WTC11 (cell line): Measurements from ENCODE around the gene EFEMP2. TPM values are rescaled to one million over a fixed set of nuclear protein-coding genes. Genes with fewer than 3 reads are reported as not detected.
A peak's percentile ranks its signal among the peaks of the same experiment; 100 is the strongest.

Experiments
- ATAC-seq: fragments of 200-7000 bp; cut with Tn5 transposase; 2 replicates; pipeline ENCODE4 v1.10.0; 2021; ENCODE audit warnings: mild to moderate bottlenecking, moderate library complexity
- CTCF ChIA-PET: fragments of 300-600 bp; sonication (Branson Sonifier 250); formaldehyde crosslinking; loops from one replicate; lab custom pipeline; 2021; ENCODE audit warnings: antibody characterized with exemption; lab: Charles Lee
- POLR2A ChIA-PET: fragments of 350-600 bp; sonication (Branson Sonifier 250); formaldehyde crosslinking; loops from one replicate; lab custom pipeline; 2021; ENCODE audit warnings: antibody characterized with exemption; lab: Charles Lee
- DNase-seq: peaks from one replicate; pipeline ENCODE4 v3.0.0; 2021; ENCODE audit warnings: low spot score
- H3K27ac Mint-ChIP-seq: 2 replicates; pipeline ENCODE4 v1.8.0; 2021; ENCODE audit warnings: mixed read lengths
- H3K27me3 Mint-ChIP-seq: 2 replicates; pipeline ENCODE4 v1.8.0; 2021; ENCODE audit warnings: low read depth, mild to moderate bottlenecking, moderate library complexity, mixed read lengths
- H3K36me3 Mint-ChIP-seq: 2 replicates; pipeline ENCODE4 v1.8.0; 2021; ENCODE audit warnings: mixed read lengths
- H3K4me1 Mint-ChIP-seq: 2 replicates; pipeline ENCODE4 v1.8.0; 2022; ENCODE audit warnings: mixed read lengths
- H3K4me3 Mint-ChIP-seq: 2 replicates; pipeline ENCODE4 v1.8.0; 2021; ENCODE audit warnings: mild to moderate bottlenecking, moderate library complexity, mixed read lengths
- H3K9me3 Mint-ChIP-seq: 2 replicates; pipeline ENCODE4 v1.8.0; 2021; ENCODE audit warnings: mixed read lengths
- AFF4 ChIP-seq: sonication (generic); formaldehyde crosslinking; IDR thresholded peaks from 2 replicates; pipeline ENCODE4 v1.8.1; 2023; ENCODE audit warnings: mild to moderate bottlenecking, missing genetic modification reagents, borderline replicate concordance
- AR ChIP-seq: fragments of 250-450 bp; sonication (Bioruptor Pico); IDR thresholded peaks from 2 replicates; pipeline ENCODE4 v1.9.0; 2021; ENCODE audit warnings: mild to moderate bottlenecking
- ARID4B ChIP-seq: sonication (generic); formaldehyde crosslinking; IDR thresholded peaks from 2 replicates; pipeline ENCODE4 v1.8.0; 2023; ENCODE audit warnings: missing genetic modification reagents, mild to moderate bottlenecking, borderline replicate concordance
- CDX4 ChIP-seq: fragments of 250-450 bp; sonication (Bioruptor Pico); IDR thresholded peaks from 2 replicates; pipeline ENCODE4 v1.9.0; 2021; ENCODE audit warnings: moderate library complexity, mild to moderate bottlenecking, inconsistent platforms, borderline replicate concordance
- CREM ChIP-seq: sonication (generic); formaldehyde crosslinking; IDR thresholded peaks from 2 replicates; pipeline ENCODE4 v1.8.1; 2022; ENCODE audit warnings: mild to moderate bottlenecking, missing genetic modification reagents, moderate library complexity
- CTCF ChIP-seq: fragments of 200-600 bp; IDR thresholded peaks from 2 replicates; pipeline ENCODE4 v1.8.0; 2022; ENCODE audit warnings: antibody characterized with exemption
- FOXJ3 ChIP-seq: sonication (generic); formaldehyde crosslinking; IDR thresholded peaks from 2 replicates; pipeline ENCODE4 v1.9.0; 2021; ENCODE audit warnings: missing genetic modification reagents, mild to moderate bottlenecking, borderline replicate concordance
- GTF2I ChIP-seq: fragments of 250-450 bp; sonication (Bioruptor Pico); conservative IDR thresholded peaks from 2 replicates; pipeline ENCODE4 v1.4.0; 2021; ENCODE audit warnings: mild to moderate bottlenecking
- JUN ChIP-seq: sonication (generic); formaldehyde crosslinking; IDR thresholded peaks from 2 replicates; pipeline ENCODE4 v1.8.0; 2023; ENCODE audit warnings: mild to moderate bottlenecking, missing genetic modification reagents
- MLX ChIP-seq: sonication (generic); formaldehyde crosslinking; IDR thresholded peaks from 2 replicates; pipeline ENCODE4 v1.8.1; 2023; ENCODE audit warnings: mild to moderate bottlenecking, missing genetic modification reagents, moderate library complexity
- MXD4 ChIP-seq: fragments of 250-450 bp; sonication (Bioruptor Pico); IDR thresholded peaks from 2 replicates; pipeline ENCODE4 v1.8.0; 2021; ENCODE audit warnings: mild to moderate bottlenecking, moderate library complexity, borderline replicate concordance
- NFATC4 ChIP-seq: fragments of 250-450 bp; sonication (Bioruptor Pico); IDR thresholded peaks from 2 replicates; pipeline ENCODE4 v1.9.0; 2021; ENCODE audit warnings: mild to moderate bottlenecking
- PRRX2 ChIP-seq: fragments of 250-450 bp; sonication (Bioruptor Pico); IDR thresholded peaks from 2 replicates; pipeline ENCODE4 v1.8.0; 2021; ENCODE audit warnings: mild to moderate bottlenecking
- RELA ChIP-seq: sonication (generic); formaldehyde crosslinking; IDR thresholded peaks from 2 replicates; pipeline ENCODE4 v1.8.1; 2022; ENCODE audit warnings: missing genetic modification reagents, mild to moderate bottlenecking, borderline replicate concordance
- SMAD3 ChIP-seq: sonication (generic); formaldehyde crosslinking; IDR thresholded peaks from 2 replicates; pipeline ENCODE4 v1.8.0; 2022; ENCODE audit warnings: missing genetic modification reagents, mild to moderate bottlenecking, borderline replicate concordance
- TEAD1 ChIP-seq: sonication (generic); formaldehyde crosslinking; IDR thresholded peaks from 2 replicates; pipeline ENCODE4 v1.8.0; 2022; ENCODE audit warnings: mild to moderate bottlenecking, missing genetic modification reagents
- TP53 ChIP-seq: sonication (generic); formaldehyde crosslinking; IDR thresholded peaks from 2 replicates; pipeline ENCODE4 v1.8.1; 2023; ENCODE audit warnings: mild to moderate bottlenecking, missing genetic modification reagents
- USF1 ChIP-seq: sonication (generic); formaldehyde crosslinking; IDR thresholded peaks from 2 replicates; pipeline ENCODE4 v1.8.0; 2022; ENCODE audit warnings: mild to moderate bottlenecking, missing genetic modification reagents
- ZNF219 ChIP-seq: sonication (generic); formaldehyde crosslinking; IDR thresholded peaks from 2 replicates; pipeline ENCODE4 v1.8.0; 2023; ENCODE audit warnings: missing genetic modification reagents, mild to moderate bottlenecking, borderline replicate concordance
- total RNA-seq: library from RNA; stranded (reverse); gene quantifications from 3 replicates; pipeline ENCODE4 v1.2.3, GENCODE V29; 2021

Gene EFEMP2
- total RNA-seq, 1 experiment from 2014 or later, result 14.2 TPM

GRCh38 chr11:65851811-65852507 lies 20.6 kb downstream of the EFEMP2 start (continued):
- no peak for TF ChIP-seq TEAD1 (CRISPR knock-in tag)
- no peak for TF ChIP-seq CDX4
- TF ChIP-seq MXD4 (CRISPR knock-in tag), result no peak
- TF ChIP-seq JUN (CRISPR knock-in tag), result no peak
- peak; percentile 16; the same call in 1 of the 2 replicates for TF ChIP-seq NFATC4 (CRISPR knock-in tag)
- no peak for TF ChIP-seq ARID4B (CRISPR knock-in tag)
- TF ChIP-seq ZNF219 (CRISPR knock-in tag), result no peak
- no peak for TF ChIP-seq TP53
- TF ChIP-seq RELA (CRISPR knock-in tag), result no peak
- TF ChIP-seq SMAD3 (CRISPR knock-in tag), result no peak
- no peak for TF ChIP-seq GTF2I (CRISPR knock-in tag)
- no peak for TF ChIP-seq CREM (CRISPR knock-in tag)
- no peak for TF ChIP-seq MLX
- TF ChIP-seq FOXJ3 (CRISPR knock-in tag), result no peak
- no peak for TF ChIP-seq AR (CRISPR knock-in tag)

- peak; percentile 63 for DNase-seq
- CTCF ChIA-PET, result interaction anchor here (0.6 to 6.3 kb wide), 40 partner anchors 8 to 310 kb away, joined by 3 to 134 read pairs (median 4); partner anchors contain the start of genes AP5B1, BANF1, CCDC85B and EIF1AD
- peak overlapping the region; percentile 41; the same call in 1 of the 2 replicates for H3K27ac Mint-ChIP-seq
- peaks cover 6% of the 10 kb centered on the region; the same call in 1 of the 2 replicates for H3K9me3 Mint-ChIP-seq
- peaks cover 45% of the 10 kb centered on the region for H3K36me3 Mint-ChIP-seq
- POLR2A ChIA-PET, result interaction anchor here (0.5 to 3.5 kb wide), 11 partner anchors 9 to 929 kb away, joined by 3 to 38 read pairs (median 5); partner anchors contain the start of genes EFEMP2, FIBP, MUS81 and RNASEH2C
- ATAC-seq, result peak; percentile 65
- peaks cover 17% of the 10 kb centered on the region for H3K4me1 Mint-ChIP-seq
- no peak overlapping the region for H3K4me3 Mint-ChIP-seq
- H3K27me3 Mint-ChIP-seq, result peaks cover 10% of the 10 kb centered on the region
- no peak for TF ChIP-seq AFF4
- TF ChIP-seq PRRX2 (CRISPR knock-in tag), result 0 out of 2 replicates have a peak, but pooled peaks have one; percentile 17
- no peak; the same call in 1 of the 2 replicates for TF ChIP-seq NFATC4 (CRISPR knock-in tag)
- TF ChIP-seq CTCF, result peak; percentile 69
- TF ChIP-seq USF1 (CRISPR knock-in tag), result no peak
Measured at GRCh38 chr11:65851083-65851579, 21.5 kb downstream of the EFEMP2 start.
